Parietal lobe (tissue), 2 donors: ENCODE measurements around the gene FABP1. TPM values are rescaled to one million over a fixed set of nuclear protein-coding genes. Genes with fewer than 3 reads are reported as not detected.

Experiments
- small RNA-seq: library from RNA; depleted of rRNA; stranded (forward); fragments of <200 nt; gene quantifications from one replicate; pipeline ENCODE3, GENCODE V24; 2014; ENCODE audit warnings: low replicate concordance
- total RNA-seq: library from RNA; depleted of rRNA; stranded (reverse); fragments of >200 nt; gene quantifications from one replicate; pipeline ENCODE4 v1.2.3, GENCODE V29; 2014

Gene FABP1
- total RNA-seq: not detected

GRCh38 chr2:88127888-88128653, at the start of gene FABP1:
Gene FABP1 (minus strand): TSS chr2:88128062. CDS start chr2:88128017, 45 bp downstream.

Small RNAs within 50 kb of the gene (small RNA-seq; reads per million reads assigned to genes)
- gene MIR4780: not detected

Other genes starting within 250 kb of the FABP1 start
- not detected for gene RNU2-63P, start 111.5 kb downstream of the FABP1 start, total RNA-seq
- 11.6 TPM for gene KRCC1, start 72.3 kb downstream of the FABP1 start, total RNA-seq
- gene SMYD1, start 60.2 kb downstream of the FABP1 start, total RNA-seq: not detected
- gene THNSL2, start 42.3 kb upstream of the FABP1 start, total RNA-seq: 3.8 TPM